HepG2 (cell line): ENCODE data around the gene CDC123. TPM values are rescaled to one million over a fixed set of nuclear protein-coding genes. Genes with fewer than 3 reads are reported as not detected.

ENCODE experiments used
- ARID5B ChIP-seq: IDR thresholded peaks from 2 replicates; pipeline ENCODE4 v1.4.0; 2020; ENCODE audit warnings: mild to moderate bottlenecking, missing genetic modification reagents
- ATF3 ChIP-seq: sonication (generic); formaldehyde crosslinking; IDR thresholded peaks from 2 replicates; pipeline ENCODE4 v1.4.0; 2020; ENCODE audit warnings: missing genetic modification reagents
- BCL6 ChIP-seq: IDR thresholded peaks from 2 replicates; pipeline ENCODE4 v1.6.1; 2016; ENCODE audit warnings: missing genetic modification reagents, missing compliant biosample characterization
- FUBP1 ChIP-seq: sonication (generic); formaldehyde crosslinking; IDR thresholded peaks from 2 replicates; pipeline ENCODE4 v1.5.1; 2020; ENCODE audit warnings: missing genetic modification reagents, mild to moderate bottlenecking, borderline replicate concordance
- HOXA7 ChIP-seq: sonication (generic); formaldehyde crosslinking; IDR thresholded peaks from 2 replicates; pipeline ENCODE4 v1.8.1; 2022; ENCODE audit warnings: mild to moderate bottlenecking, missing genetic modification reagents, moderate library complexity
- NR2F2 ChIP-seq: IDR thresholded peaks from 2 replicates; pipeline ENCODE4 v1.6.1; 2012; ENCODE audit warnings: low read depth, inconsistent platforms, borderline replicate concordance
- SNAPC2 ChIP-seq: sonication (generic); formaldehyde crosslinking; IDR thresholded peaks from 2 replicates; pipeline ENCODE4 v1.8.1; 2022; ENCODE audit warnings: mild to moderate bottlenecking, missing genetic modification reagents
- SOX5 ChIP-seq: IDR thresholded peaks from 2 replicates; pipeline ENCODE4 v1.6.1; 2016; ENCODE audit warnings: borderline replicate concordance
- SUZ12 ChIP-seq: fragments of 150-350 bp; IDR thresholded peaks from 2 replicates; pipeline ENCODE4 v1.6.1; 2014; ENCODE audit warnings: low read depth, low read length
- ZBTB37 ChIP-seq: sonication (generic); formaldehyde crosslinking; IDR thresholded peaks from 2 replicates; pipeline ENCODE4 v1.4.0; 2020; ENCODE audit warnings: mild to moderate bottlenecking, missing genetic modification reagents
- ZNF10 ChIP-seq: sonication (generic); formaldehyde crosslinking; IDR thresholded peaks from 2 replicates; pipeline ENCODE4 v1.4.0; 2020; ENCODE audit warnings: mild to moderate bottlenecking, low read depth, missing genetic modification reagents, borderline replicate concordance
- ZNF33B ChIP-seq: sonication (generic); formaldehyde crosslinking; IDR thresholded peaks from 2 replicates; pipeline ENCODE4 v1.5.1; 2020; ENCODE audit warnings: mild to moderate bottlenecking, missing genetic modification reagents
- ZUFSP ChIP-seq: sonication (generic); formaldehyde crosslinking; IDR thresholded peaks from 2 replicates; pipeline ENCODE4 v1.9.0; 2021; ENCODE audit warnings: missing genetic modification reagents, mild to moderate bottlenecking, borderline replicate concordance
- polyA plus RNA-seq, 8 experiments: library from polyadenylated mRNA; depleted of rRNA in 3 of 8; stranded (reverse) in 7 of 8; unstranded in 1 of 8; fragments of >200 nt; fragmentation: Illumina TruSeq in 4 of 8; extraction: Trizol in 4 of 8; gene quantifications; 2 replicates each; pipeline versions ENCODE4 v1.2.1 to v1.2.3, GENCODE V29; 2011 to 2016; ENCODE audit warnings: low read depth in 4 of 8, missing spikeins in 1 of 8, mixed read lengths in 1 of 8; ENCODE audit not compliant: insufficient read depth in 1 of 8
- total RNA-seq, 5 experiments: library from RNA; depleted of rRNA; stranded (reverse); fragments of >200 nt; fragmentation: Illumina TruSeq; extraction: Trizol; gene quantifications; 2 replicates each; pipeline ENCODE4 v1.2.3, GENCODE V29; 2016; ENCODE audit warnings: low read depth in 1 of 5
- TF ChIP-seq, protein P1 (sequence below): sonication (generic); formaldehyde crosslinking; IDR thresholded peaks from 2 replicates; pipeline ENCODE4 v1.8.1; 2022; ENCODE audit warnings: mild to moderate bottlenecking, missing genetic modification reagents
- TF ChIP-seq, protein P2 (sequence below), 2 experiments: IDR thresholded peaks; 2 replicates each; pipeline ENCODE4 v1.6.1; 2011 to 2012; ENCODE audit warnings: low read length in 2 of 2, borderline replicate concordance in 1 of 2, low read depth in 1 of 2, mild to moderate bottlenecking in 1 of 2, moderate library complexity in 1 of 2

The CDC123 gene
- total and polyA plus RNA-seq, 2 of the 13 experiments (the other 11 are each of a cell fraction or from before 2014, with no cell fraction given), result 63.3 to 153 TPM

GRCh38 chr10:12191715-12192114 is 4.3 kb upstream of the CDC123 start (continued):
- TF ChIP-seq, protein P1, sequence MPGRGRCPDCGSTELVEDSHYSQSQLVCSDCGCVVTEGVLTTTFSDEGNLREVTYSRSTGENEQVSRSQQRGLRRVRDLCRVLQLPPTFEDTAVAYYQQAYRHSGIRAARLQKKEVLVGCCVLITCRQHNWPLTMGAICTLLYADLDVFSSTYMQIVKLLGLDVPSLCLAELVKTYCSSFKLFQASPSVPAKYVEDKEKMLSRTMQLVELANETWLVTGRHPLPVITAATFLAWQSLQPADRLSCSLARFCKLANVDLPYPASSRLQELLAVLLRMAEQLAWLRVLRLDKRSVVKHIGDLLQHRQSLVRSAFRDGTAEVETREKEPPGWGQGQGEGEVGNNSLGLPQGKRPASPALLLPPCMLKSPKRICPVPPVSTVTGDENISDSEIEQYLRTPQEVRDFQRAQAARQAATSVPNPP (CRISPR knock-in tag), result no peak
- TF ChIP-seq ZNF10 (no peak), ZBTB37 (CRISPR knock-in tag) (no peak), ZNF33B (CRISPR knock-in tag) (no peak), NR2F2 (no peak), HOXA7 (CRISPR knock-in tag) (no peak), SOX5 (CRISPR knock-in tag) (no peak), BCL6 (CRISPR knock-in tag) (no peak), SNAPC2 (CRISPR knock-in tag) (no peak), ARID5B (CRISPR knock-in tag) (0 out of 2 replicates have a peak, but pooled peaks have one; percentile 14), SUZ12 (no peak), FUBP1 (no peak), ZUFSP (CRISPR knock-in tag) (no peak), ATF3 (CRISPR knock-in tag) (no peak)
- TF ChIP-seq, protein P2, sequence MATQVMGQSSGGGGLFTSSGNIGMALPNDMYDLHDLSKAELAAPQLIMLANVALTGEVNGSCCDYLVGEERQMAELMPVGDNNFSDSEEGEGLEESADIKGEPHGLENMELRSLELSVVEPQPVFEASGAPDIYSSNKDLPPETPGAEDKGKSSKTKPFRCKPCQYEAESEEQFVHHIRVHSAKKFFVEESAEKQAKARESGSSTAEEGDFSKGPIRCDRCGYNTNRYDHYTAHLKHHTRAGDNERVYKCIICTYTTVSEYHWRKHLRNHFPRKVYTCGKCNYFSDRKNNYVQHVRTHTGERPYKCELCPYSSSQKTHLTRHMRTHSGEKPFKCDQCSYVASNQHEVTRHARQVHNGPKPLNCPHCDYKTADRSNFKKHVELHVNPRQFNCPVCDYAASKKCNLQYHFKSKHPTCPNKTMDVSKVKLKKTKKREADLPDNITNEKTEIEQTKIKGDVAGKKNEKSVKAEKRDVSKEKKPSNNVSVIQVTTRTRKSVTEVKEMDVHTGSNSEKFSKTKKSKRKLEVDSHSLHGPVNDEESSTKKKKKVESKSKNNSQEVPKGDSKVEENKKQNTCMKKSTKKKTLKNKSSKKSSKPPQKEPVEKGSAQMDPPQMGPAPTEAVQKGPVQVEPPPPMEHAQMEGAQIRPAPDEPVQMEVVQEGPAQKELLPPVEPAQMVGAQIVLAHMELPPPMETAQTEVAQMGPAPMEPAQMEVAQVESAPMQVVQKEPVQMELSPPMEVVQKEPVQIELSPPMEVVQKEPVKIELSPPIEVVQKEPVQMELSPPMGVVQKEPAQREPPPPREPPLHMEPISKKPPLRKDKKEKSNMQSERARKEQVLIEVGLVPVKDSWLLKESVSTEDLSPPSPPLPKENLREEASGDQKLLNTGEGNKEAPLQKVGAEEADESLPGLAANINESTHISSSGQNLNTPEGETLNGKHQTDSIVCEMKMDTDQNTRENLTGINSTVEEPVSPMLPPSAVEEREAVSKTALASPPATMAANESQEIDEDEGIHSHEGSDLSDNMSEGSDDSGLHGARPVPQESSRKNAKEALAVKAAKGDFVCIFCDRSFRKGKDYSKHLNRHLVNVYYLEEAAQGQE (IDR thresholded peaks at IDR 0.05; ENCODE audit: borderline replicate concordance in 1 of 2, low read depth in 1 of 2, low read length in 2 of 2), result no peak
